Activated CD4-positive, alpha-beta T cell treated with anti-CD3 and anti-CD28 coated beads, Interleukin-10, Interleukin-2, amounts not matched to agents 100 ng/mL and 50 ng/mL, durations not matched to agents 16 hours and 8 hours (primary cell): ENCODE data around the gene C21orf58.
"Not testable (repeated sequence)": the region's sequence is repeated elsewhere in the genome, so short reads cannot be mapped to it uniquely, and the experiment has no call there.

Experiments
- DNase-seq: peaks from one replicate; pipeline ENCODE4 v3.0.0-alpha.2; 2020

The C21orf58 gene

DNA sequence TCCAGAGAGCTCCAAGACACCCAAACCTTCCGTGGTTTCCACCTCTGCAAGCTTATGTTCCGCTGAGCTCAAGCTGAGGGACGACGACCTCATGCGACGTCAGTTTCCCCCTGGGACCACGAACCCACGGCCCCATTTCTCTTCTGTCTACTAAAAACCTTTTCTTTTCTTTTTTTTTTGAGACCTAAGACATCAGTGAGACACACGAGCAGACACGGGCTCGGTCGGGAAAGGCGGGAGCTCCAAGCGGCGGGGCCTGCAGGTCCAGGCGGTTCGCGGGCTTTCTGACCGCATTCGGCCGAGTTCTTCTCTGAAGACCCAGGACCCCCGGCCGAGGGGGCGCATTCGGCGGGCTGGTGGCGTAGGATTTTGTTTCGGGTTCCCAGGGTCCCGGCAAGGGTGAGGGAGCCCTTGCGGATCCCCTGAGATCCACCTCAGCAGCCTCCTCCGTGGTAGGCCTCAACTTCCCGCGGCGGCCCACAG lies 402 bp downstream of the C21orf58 start:
- peak; percentile 20 for DNase-seq

DNA sequence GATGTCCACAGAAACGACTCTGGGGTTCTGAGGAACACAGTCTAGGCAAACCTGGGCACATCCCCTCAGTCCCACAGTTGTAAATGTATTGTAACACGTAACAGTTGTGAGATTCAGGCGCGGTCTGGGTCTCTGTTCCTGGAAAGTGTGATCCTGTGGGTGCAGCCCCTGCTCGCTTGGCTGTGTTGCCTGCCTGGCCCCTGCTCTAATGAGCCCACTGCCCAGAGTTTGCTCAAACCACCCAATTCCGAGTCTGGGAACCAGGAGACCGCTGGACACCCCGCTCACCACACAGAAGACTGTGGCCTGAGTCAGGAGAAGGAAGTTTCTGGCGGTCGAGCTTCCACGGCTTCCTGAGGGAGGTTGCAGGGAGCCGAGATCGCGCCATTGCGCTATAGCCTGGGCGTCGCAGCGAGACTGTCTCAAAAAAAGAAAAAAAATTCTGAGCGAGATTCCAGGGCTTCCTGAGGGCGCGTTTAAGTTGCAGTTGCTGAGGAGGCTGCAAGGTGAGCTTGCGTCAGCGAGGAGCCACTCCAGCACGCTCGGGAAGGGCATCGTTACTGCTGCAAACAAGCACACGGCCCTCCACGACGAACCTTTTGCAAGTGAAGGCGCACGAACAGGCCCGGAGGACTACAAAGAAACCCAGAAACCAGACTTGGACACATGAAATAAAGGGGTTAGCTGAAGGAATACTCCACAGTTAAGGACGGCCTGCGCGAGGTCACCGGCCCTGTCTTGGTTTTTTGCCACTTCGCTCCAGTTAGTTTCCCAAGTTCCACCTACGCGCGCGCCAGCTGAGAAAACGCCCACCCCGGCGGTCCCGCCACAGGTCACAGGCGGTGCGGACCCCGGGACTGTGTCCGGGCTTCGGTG lies 1.1 kb downstream of the C21orf58 start:
- peak; percentile 31 for DNase-seq

DNA sequence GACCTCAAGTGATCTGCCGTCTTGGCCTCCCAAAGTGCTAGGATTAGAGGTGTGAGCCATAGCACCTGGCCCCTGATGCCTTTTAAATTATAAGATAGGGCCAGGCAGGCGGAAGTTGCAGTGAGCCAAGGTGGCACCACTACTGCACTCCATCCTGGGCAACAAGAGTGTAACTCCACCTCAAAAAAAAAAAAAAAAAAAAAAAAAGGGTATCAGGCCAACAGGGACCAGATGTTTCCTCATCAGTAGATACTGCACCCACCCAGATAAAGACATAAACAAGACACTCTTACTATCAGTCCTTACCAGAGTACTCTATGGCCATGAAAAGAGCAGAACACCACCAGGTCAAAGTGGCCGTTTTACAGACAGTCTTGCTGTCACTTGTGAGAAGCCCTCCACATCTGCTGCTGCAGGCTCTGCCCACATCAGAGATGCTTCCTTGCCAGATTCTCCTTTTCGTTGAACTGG lies 3.3 kb downstream of the C21orf58 start:
- no peak for DNase-seq

DNA sequence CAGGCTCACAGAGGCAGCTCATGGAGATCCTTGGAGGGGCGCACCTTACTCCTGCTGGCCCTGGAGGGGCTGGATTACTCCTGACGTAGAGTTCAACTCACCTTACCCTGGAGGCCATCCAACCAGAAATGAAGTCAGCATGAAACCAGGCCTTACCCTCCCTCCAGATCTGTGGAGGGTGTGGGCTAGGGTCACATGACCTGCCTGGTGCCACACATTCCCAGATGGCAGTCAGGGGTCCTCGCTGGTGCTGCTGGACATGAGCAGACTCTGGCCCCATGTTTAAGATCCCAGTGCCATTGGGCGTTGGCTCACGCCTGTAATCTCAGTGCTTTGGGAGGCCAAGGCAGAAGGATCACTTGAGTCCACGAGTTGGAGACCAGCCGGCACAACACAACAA lies 4.5 kb downstream of the C21orf58 start:
- no peak for DNase-seq

DNA sequence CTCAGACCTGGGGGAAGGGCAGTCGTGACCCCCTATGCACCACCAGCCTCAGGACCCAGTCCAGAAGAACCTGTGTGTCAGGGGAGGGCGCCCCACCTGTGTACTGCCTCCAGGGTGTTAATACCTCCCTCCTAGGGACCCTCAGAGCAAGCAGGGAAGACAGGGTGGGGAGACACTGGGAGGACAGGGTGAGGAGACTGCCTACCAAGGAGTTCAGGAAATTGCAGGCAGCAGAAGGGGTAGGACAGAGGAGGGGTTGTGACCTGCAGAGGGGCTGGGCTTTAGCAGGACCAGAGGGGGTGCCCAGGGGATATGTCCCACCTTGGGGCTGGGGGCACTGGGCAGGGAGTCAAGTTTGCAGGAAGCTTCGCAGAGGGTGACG lies 5.2 kb downstream of the C21orf58 start:
- no peak for DNase-seq

DNA sequence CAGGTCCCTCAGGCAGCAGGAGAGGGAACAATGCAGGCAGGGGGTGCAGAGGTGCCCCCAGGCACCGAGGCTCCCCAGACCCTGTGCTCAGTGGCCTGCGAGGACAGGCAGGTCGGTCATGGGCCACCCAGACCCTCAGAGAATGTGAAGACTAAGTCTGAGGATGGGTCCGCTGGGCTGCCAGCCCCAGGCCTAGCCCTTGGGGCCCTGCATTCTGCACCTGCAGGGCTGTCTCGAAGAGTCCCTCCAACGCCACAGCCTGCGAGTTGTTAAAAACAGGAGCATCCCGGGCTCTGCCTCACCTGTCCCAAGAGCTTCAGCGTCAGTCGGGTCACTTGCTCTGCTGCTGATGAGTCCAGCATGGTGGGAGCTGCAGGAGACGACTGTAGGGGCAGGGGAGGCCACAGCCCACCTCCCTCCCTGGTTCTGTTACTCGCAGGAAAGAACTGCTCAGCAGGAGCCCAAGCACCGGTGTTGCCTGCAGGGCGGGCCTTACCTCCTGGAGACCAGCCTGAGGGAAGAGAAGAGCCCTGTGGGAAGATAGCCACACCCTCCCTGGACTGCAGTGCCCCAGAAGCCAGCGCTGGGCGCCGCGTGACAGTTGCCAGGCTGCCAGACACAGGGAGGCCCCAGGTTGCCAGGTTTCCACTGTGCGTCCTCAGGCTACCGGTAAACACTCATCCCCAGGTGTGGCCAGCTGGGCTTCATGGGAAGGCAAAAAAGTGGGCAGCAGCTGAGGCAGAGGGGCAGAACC lies 5.8 kb downstream of the C21orf58 start:
- DNase-seq: no peak

DNA sequence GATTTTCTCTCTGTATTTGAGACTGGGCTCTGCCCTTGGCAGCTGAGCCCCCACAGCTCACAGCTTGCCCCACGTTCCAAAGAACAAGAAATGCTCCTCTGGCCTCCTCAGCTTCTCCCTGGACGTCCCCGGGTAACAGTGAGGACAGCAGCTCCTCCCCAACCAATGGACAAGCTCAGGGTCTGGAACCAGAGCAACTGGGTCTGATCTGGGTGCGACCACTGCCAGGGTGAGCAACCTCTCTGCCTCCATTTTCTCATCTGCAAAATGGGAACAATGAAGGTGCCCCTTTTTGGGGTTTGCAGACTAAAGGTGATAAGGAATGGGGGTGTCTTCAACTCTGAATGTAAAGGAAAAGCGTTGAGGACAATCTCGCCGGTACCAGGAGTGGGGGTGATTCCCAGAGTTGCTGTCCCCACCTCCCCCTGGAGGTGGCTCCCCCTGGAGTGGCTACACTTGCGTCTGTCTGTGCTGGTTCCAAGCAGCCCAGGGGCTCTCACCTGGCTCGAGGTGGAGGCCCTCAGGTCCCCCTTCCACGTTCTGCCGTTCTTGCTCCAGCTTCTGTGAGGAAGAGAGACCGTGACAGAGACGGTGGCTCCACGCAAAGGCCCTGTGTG lies 6.9 kb downstream of the C21orf58 start:
- DNase-seq: no peak

DNA sequence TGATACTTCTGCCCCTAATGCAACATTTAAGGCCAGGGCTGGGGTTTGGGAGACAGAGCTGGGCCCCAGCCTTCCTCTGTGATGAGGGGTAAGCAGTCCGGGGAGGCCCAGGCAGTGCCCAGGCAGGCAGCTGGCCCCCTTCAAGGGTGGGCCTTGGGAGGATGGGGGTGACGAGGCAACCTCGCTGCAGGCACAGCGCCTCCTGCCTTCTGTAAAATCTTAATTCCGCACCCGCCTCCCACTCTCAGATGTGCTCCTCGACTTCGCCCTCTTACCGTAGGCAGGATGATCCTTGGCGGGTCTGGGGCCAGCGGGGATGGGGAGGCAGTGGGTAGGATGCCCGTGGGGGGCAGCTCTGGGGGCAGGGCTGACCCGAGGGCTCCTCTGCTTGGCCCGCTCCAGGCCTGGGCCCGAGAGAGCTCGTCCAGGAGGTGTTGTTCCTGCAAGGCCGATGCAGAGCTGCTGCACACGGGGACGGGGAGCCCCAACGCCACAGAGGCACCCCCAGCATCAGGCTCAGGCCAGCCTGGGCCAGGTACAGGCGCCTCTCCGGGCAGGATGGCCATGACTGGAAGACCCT lies 9.1 kb downstream of the C21orf58 start:
- no peak for DNase-seq

DNA sequence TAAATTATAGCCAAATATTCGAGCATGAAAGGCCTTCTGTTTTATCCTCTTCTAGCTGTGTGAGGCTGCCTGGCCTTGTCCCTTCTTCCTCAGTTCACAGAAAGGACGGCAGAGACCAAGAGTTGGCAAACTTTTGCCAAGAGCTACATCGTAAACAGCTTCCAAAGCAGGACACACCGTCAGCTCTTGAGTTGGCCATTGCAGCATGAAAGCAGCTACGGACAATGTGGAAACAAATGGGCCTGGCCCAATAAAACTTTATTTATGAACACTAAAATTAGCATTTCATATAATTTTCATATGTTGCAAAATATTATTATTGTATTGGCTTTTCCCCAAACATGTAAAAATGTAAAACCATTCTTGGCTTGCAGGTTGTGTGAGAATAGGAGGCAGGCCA lies 10.7 kb downstream of the C21orf58 start:
- no peak for DNase-seq

DNA sequence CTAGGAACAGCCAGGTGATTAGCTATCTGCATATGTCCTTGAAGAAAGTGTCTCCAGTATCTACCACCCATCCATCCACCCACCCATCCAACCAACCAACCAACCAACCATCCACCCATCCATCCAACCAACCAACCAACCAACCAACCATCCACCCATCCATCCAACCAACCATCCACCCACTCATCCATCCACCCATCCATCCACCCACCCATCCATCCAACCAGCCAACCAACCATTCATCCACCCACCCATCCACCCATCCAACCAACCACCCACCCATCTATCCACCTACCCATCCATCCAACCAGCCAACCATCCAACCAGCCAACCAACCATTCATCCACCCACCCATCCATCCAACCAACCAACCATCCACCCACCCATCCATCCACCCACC lies 12.1 kb downstream of the C21orf58 start:
- DNase-seq: no peak

DNA sequence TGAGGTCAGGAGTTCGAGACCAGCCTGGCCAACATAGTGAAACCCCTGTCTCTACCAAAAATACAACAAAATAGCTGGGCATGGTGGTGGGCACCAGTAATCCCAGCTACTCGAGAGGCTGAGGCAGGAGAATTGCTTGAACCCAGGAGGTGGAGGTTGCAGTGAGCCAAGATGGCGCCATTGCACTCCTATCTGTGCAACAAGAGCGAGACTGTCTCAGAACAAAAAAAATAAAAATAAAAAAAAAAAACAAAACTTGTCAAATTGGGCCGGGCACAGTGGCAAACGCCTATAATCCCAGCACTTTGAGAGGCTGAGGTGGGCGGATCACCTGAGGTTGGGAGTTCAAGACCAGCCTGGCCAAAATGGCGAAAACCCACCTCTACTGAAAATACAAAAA lies 13.4 kb downstream of the C21orf58 start:
- DNase-seq: not testable (repeated sequence)

DNA sequence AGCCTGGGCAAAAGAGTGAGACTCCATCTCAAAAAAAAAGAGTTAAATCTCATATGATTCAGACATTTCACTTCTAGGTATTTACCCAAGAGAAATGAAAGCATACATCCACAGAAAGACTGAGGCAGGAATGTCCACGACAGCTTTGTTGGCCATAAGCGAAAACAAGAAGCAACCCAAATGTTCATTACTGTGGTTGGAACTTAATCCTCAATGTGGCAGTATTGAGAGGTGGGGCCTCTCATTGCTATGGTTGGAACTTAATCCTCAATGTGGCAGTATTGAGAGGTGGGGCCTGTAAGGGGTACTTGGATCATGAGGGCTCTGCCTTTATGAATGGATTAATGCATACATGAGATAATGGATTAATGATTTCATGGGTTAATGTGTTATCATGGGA lies 15.2 kb downstream of the C21orf58 start:
- DNase-seq: no peak

DNA sequence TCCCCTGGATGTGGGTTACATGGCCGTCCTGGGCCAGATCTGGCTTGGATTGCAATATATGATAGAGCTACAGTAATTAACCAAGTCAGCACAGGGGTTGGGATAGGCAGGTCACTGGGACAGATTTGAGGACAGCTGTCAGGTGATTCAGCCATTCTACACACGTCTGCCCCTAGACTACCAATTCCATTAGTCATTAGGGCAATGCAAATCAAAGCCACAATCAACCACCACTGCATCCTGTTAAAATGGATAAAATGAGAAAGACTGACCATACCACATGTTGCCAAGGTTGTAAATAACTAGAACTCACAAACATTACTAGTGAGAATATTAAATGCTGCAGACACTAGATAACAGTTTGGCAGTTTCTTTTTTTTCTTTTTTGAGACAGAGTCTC lies 16.0 kb downstream of the C21orf58 start:
- DNase-seq: no peak

DNA sequence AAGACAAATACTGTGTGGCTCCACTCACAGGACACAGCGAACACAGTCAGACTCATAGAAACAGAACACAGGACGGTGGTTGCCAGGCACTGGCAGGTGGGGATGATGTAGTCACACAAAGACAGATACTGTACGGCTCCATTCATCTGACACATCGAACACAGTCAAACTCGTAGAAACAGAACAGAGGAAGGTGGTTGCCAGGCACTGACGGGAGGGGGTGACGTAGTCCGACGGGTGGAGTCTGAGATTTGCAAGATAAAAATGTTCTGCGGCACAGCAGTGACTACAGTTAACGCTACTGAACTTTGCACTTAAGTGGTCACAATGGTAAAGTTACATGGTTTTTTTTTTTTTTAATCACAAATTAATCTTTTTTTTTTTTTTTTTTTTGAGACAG lies 18.7 kb downstream of the C21orf58 start:
- DNase-seq: no peak

DNA sequence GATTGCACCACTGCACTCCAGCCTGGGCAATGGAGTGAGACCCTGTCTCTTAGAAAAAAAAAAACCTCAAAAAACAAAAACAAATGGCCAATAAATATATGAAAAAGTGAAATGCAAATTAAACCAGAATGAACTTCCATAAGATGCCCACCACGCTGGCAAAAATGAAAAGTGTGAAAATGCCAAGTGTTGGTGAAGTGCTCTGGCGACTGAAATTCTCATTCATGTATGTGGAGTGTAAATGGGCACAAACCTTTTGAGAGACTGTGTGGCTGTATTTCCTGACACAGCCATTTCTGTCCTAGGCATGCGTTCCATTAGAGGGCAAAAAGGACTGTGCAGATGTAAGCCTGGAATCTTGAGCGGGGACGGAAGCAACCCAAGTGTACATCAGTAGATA lies 19.2 kb downstream of the C21orf58 start:
- DNase-seq: no peak

DNA sequence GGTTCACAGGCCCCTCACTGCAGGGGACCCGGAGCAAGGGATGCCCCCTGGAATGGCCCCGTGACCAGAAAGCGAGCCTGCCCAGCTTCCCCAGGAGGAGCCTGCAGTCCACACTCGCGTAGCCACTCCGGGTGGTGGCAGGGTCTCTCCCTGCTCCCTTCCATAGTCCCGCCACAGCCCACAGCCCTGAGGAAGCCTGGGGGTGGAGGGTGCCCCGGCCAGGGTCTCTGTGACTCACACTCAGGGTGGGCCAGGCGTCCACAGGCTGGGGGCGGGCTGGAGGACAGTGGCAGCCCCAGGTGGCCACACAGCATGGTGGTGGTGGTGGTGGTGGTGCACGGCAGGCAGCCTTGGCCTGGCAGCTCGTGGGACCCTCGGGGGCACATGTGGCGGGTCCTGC lies 21.9 kb downstream of the C21orf58 start:
- DNase-seq: no peak

DNA sequence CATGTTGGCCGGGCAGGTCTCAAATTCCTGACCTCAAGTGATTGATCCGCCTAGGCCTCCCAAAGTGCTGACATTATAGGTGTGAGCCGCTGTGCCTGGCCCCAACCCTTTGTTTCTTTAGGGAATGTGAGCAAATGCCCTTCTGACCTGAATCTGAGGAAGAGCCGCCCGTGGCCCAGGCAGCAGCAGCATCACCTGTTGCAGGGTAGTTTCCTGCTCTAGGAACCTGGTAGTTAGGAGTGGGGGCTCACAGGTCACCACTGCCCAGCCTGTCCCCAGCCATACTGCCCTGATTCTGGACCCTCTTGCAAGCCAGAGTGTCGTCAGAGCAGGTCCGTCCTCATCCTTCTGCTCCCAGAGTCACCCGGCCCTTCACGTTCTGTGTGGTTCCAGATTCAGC lies 24.5 kb downstream of the C21orf58 start:
- no peak for DNase-seq

DNA sequence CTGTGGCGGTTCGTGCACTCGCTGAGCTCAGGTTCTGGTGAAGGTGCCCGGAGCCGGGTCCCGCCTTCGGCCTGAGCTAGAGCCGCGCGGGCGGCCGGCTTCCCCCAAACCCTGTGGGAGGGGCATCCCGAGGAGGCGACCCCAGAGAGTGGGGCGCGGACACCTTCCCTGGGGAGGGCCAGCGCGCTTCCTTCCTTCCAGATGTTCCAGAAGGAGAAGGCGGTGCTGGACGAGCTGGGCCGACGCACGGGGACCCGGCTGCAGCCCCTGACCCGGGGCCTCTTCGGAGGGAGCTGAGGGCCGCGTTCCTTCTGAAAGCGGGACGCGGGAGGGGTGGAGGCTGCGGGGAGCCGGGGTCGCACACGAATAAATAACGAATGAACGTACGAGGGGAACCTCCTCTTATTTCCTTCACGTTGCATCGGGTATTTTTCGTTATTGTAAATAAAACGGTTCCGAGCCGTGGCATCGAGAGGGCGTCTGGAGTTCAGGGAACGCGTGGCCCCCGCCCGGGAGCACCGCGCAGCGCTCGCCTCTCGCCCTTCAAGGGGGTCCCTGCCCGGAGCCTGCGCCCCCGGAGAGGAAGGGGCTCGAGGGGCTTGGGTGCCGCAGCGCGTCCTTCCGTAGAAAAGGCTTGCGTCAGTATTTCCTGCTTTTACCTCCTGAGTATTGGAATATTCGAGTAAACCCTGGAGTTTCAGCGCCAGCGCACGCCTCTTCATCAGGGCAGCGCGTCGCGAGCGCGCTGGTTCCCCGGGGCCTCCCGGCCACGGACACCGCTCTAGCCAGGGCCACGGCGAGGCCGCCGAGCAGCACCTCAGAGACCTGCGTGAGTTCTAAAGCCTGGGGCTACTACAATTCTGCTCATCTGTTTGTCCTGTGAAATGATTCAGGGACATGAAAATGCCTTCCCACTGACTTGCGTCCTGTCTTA lies 26.1 kb downstream of the C21orf58 start:
- DNase-seq: peak; percentile 43

DNA sequence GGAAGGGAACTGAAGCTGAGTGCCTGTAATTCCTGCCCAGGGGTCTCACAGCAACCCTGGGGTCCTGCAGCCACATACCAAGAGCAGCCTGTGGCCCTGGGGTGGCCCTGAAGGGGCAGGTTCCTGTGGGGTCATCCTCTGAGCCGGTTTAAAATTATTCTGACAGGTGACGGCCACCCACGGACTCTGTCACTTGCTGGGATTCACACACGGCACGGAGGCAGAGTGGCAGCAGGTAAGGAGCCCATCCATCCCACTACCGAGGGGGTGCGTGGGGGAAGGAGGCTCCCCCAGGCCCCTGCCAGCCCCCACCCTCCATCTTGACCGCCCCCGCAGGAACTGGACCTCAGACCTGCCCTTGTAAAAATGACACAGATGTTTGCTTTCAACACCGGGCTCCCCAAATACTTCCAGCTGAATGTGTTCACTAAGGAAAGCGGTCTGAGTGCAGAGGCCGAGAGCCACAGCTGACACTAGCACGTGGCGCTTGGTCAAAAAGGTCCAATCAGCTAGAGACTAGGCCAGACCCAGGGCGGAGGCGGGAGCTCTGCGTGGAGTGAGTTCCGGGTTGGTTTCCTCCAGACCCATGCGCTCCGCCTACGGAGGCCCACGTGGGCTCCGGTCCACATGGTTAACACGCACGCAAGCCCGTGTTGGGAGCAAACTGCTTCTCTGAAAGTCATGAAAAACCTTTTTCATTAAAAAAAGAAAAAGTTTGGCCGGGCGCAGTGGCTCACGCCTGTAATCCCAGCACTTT lies 27.5 kb downstream of the C21orf58 start:
- peak; percentile 90 for DNase-seq

DNA sequence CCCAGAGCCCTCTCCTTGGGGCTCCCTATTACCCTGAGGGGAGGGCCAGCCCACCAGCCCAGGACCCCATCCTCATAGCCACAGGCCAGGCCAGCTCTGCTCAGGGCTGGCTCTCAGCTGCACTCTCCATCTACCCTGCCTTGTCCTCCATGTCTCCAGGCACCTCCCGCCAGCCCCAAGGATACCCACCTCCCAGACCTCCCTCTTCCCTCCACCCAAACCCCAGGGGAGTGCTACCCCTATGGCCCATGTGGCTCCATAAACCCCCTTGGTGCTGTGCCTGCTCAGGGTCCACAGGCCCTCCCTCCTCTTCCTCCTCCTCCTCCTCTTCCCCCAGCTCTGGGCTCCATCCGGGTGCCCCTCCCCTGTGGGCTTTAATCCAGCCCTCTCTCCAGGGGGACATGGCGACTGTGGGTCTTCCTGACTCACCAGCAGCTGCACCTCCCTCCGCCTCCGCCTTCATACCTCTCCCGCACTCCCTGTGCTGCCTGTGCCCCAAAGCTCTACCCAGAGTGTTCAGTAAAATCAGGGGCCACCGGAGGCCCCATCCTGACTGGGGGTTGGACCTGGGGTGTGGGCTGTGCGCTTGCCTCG lies 28.4 kb downstream of the C21orf58 start:
- no peak for DNase-seq

DNA sequence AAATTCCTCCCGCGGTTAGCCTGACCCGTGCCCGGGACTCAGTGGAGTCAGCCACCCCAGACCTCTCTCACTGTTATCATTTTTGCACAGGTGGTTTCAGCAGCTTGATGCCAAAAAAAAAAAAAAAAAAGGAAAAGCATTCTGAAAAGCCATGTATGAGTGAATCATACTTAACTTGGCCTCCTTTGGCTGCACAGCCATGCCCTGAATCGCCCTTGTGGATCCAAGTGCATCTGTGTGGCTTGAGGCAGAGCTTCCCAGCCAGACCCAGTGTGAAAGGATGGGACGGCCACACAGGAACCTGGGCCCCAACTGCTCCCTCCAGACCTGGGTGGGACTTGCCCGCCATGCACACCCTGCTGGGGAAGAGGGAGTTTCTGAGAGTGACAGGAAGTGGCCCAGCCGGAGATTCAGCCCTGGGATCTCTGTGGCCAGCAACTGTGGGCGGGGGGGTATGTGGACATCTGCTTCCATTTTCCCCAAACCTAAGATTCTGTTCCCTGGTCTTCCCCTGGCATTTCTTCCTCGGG lies 29.0 kb downstream of the C21orf58 start:
- DNase-seq: no peak
